ENCODE measurements around the gene PYCR2.
"Not testable (repeated sequence)": the region's sequence is repeated elsewhere in the genome, so short reads cannot be mapped to it uniquely, and the experiment has no call there.

PYCR2 gene

GRCh38 chr1:225888898-225889601, 35.0 kb downstream of the PYCR2 start, which contains the start of gene LEFTY1:
Gene LEFTY1 (minus strand): TSS chr1:225889146. CDS start chr1:225889066, 80 bp downstream.
- no peak for DNase-seq

GRCh38 chr1:225888289-225888897, 35.7 kb downstream of the PYCR2 start:
- DNase-seq: no peak

- DNase-seq: not testable (repeated sequence)
Observed at GRCh38 chr1:225887554-225888288, 36.3 kb downstream of the PYCR2 start.

- DNase-seq: no peak
Observed at GRCh38 chr1:225887030-225887314, 37.1 kb downstream of the PYCR2 start.

GRCh38 chr1:225886159-225887029, 37.7 kb downstream of the PYCR2 start:
- DNase-seq: no peak

GRCh38 chr1:225885336-225885735, 38.7 kb downstream of the PYCR2 start:
- no peak for DNase-seq

- no peak for DNase-seq
Observed at GRCh38 chr1:225883616-225884265, 40.3 kb downstream of the PYCR2 start.

- no peak for DNase-seq
Observed at GRCh38 chr1:225882694-225883615, 41.1 kb downstream of the PYCR2 start.

- DNase-seq: peak; percentile 84
Observed at GRCh38 chr1:225881959-225882693, 41.9 kb downstream of the PYCR2 start, which contains the start of gene TMEM63A. Gene TMEM63A (minus strand): TSS chr1:225882380. CDS start chr1:225877580, 4,800 bp downstream.

- DNase-seq: no peak
Observed at GRCh38 chr1:225881081-225881958, 42.7 kb downstream of the PYCR2 start.

- DNase-seq: no peak
Observed at GRCh38 chr1:225880636-225881035, 43.4 kb downstream of the PYCR2 start.

GRCh38 chr1:225880222-225880588, 43.8 kb downstream of the PYCR2 start:
- no peak for DNase-seq

- DNase-seq: no peak
Observed at GRCh38 chr1:225879521-225880221, 44.4 kb downstream of the PYCR2 start.

- no peak for DNase-seq
Observed at GRCh38 chr1:225878282-225878681, 45.8 kb downstream of the PYCR2 start.

GRCh38 chr1:225877580-225877979, 46.5 kb downstream of the PYCR2 start:
- no peak for DNase-seq

GRCh38 chr1:225876900-225877510, 47.0 kb downstream of the PYCR2 start:
- no peak for DNase-seq

GRCh38 chr1:225875044-225875815, 48.8 kb downstream of the PYCR2 start:
- DNase-seq: no peak

- no peak for DNase-seq
Observed at GRCh38 chr1:225874431-225874830, 49.6 kb downstream of the PYCR2 start.
